Measurements from ENCODE around the gene RRP1B.

DNA sequence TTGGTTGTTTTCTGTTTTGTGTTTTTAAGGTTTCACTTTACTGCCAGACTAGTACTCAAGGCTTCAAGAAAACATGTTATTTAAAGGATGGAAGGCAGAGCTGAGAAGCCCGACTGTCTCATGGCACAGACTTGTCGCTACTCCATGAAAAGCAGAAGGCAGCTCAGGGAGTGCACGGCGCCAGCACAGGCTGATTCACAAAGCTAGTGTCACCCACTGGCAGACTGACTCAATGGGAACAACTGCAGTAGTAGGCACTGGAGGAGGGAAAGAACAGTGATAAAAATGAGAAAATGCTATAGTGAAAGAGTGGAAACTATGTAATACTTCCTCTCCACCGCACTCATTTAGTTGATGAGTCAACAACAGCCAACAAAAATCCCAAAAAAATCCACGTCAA, 14.8 kb upstream of the RRP1B start:
- TF ChIP-seq KAT2B (IDR thresholded peaks at IDR 0.05; ENCODE audit: low read depth, low read length) (no peak), ZNF830 (CRISPR knock-in tag; IDR thresholded peaks at IDR 0.05) (no peak), NR2C2 (CRISPR knock-in tag; IDR thresholded peaks at IDR 0.05) (no peak), NR2C2 (tag; IDR thresholded peaks at IDR 0.05) (no peak), RB1 (IDR thresholded peaks at IDR 0.05; ENCODE audit: low read depth) (no peak), POLR2A (conservative IDR thresholded peaks at IDR 0.05) (no peak), RFX5 (IDR thresholded peaks at IDR 0.05; ENCODE audit: low read depth, low read length) (no peak), GABPB2 (CRISPR knock-in tag; conservative IDR thresholded peaks at IDR 0.05) (no peak), JUNB (CRISPR knock-in tag; conservative IDR thresholded peaks at IDR 0.05) (no peak), SMC3 (conservative IDR thresholded peaks at IDR 0.05; ENCODE audit: insufficient read depth, low read depth, low read length) (no peak), PBX2 (CRISPR knock-in tag; IDR thresholded peaks at IDR 0.05; ENCODE audit: low read depth) (no peak), PBX2 (tag; conservative IDR thresholded peaks at IDR 0.05; ENCODE audit: low read depth) (no peak), NFE2L1 (tag; IDR thresholded peaks at IDR 0.05; ENCODE audit: borderline replicate concordance, low read depth) (no peak), PTTG1 (tag; IDR thresholded peaks at IDR 0.05; ENCODE audit: low read depth) (no peak), ZNF133 (CRISPR knock-in tag; IDR thresholded peaks at IDR 0.05) (no peak)
- TF ChIP-seq, protein P1, sequence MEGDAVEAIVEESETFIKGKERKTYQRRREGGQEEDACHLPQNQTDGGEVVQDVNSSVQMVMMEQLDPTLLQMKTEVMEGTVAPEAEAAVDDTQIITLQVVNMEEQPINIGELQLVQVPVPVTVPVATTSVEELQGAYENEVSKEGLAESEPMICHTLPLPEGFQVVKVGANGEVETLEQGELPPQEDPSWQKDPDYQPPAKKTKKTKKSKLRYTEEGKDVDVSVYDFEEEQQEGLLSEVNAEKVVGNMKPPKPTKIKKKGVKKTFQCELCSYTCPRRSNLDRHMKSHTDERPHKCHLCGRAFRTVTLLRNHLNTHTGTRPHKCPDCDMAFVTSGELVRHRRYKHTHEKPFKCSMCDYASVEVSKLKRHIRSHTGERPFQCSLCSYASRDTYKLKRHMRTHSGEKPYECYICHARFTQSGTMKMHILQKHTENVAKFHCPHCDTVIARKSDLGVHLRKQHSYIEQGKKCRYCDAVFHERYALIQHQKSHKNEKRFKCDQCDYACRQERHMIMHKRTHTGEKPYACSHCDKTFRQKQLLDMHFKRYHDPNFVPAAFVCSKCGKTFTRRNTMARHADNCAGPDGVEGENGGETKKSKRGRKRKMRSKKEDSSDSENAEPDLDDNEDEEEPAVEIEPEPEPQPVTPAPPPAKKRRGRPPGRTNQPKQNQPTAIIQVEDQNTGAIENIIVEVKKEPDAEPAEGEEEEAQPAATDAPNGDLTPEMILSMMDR (IDR thresholded peaks at IDR 0.05 in 2 of 3, conservative IDR thresholded peaks at IDR 0.05 in 1 of 3; ENCODE audit: insufficient read depth in 2 of 3, low read depth in 1 of 3, low read length in 3 of 3) = no peak

Data from K562 (cell line).